GM19035 (cell line): ENCODE data around the gene SLC7A6.
A peak's percentile ranks its signal among the peaks of the same experiment; 100 is the strongest.

Experiments
- ATAC-seq: cut with Tn5 transposase; IDR thresholded peaks from one replicate; pipeline ENCODE4 v1.9.1; 2021; ENCODE audit not compliant: unreplicated experiment

Gene SLC7A6

DNA sequence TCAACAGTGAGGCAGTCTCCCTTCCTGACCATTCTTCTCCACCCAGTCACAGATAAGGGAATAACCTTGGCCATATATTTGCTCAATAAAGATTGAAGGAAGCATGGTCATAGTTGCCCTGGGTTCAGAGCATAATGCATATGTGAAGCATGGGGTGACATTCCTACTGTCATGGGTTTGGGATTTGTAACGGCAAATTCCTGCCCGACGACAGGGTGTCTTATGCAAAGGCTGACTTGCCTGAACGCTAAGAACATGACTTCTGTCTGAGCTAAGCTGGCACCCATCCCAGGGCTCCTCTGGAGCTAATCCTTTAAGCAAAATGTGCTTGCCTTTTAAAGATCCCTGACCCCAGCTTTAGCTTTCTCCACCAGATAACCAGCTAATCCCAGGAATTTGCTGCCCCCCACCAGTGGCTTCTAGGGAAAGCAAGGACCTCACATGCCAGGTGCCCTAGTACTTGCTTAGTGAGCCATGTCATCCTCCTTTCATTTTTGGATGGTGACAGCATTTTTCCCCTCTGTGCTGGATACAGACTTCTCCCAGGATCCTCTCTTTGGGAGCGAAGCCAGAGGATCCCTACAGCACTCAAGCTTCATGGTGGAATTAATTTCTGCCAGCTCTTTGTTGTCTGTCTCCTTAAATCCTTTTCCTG, 34.7 kb downstream of the SLC7A6 start:
- no peak for ATAC-seq

- no peak for ATAC-seq
Measured at GRCh38 chr16:68299571-68300453, 35.5 kb downstream of the SLC7A6 start.

GRCh38 chr16:68300734-68301459, 36.6 kb downstream of the SLC7A6 start:
- no peak for ATAC-seq

GRCh38 chr16:68306633-68307032, 42.3 kb downstream of the SLC7A6 start:
- ATAC-seq = no peak

- ATAC-seq = no peak
Measured at GRCh38 chr16:68309799-68310198, 45.5 kb downstream of the SLC7A6 start.

DNA sequence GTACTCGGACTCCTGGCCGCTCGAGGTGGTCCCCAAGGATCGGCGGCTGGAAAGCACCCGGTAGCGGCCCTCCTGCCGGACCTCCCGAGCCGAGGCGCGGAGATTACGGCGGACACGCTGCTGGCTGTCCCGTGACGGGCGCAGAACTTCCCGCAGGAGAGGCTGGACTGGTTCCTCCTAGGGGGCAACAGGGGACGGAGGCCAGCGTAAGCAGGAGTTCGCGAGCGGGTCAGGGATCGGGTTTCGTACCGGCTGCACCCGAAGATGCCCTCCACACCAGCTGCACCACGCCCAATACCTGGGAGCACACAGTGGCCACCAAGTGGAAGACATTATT, 46.1 kb downstream of the SLC7A6 start:
- no peak for ATAC-seq

GRCh38 chr16:68310774-68311511, 46.6 kb downstream of the SLC7A6 start, which contains the start of the genes PRMT7 and SLC7A6OS:
TSS of gene PRMT7 (plus strand) at chr16:68311019. CDS start at chr16:68315980, 4,961 bp downstream.
TSS of gene SLC7A6OS (minus strand) at chr16:68310946. CDS start at chr16:68310926, 20 bp downstream.
- ATAC-seq = peak; percentile 97

GRCh38 chr16:68313116-68313515, 48.8 kb downstream of the SLC7A6 start:
- no peak for ATAC-seq

DNA sequence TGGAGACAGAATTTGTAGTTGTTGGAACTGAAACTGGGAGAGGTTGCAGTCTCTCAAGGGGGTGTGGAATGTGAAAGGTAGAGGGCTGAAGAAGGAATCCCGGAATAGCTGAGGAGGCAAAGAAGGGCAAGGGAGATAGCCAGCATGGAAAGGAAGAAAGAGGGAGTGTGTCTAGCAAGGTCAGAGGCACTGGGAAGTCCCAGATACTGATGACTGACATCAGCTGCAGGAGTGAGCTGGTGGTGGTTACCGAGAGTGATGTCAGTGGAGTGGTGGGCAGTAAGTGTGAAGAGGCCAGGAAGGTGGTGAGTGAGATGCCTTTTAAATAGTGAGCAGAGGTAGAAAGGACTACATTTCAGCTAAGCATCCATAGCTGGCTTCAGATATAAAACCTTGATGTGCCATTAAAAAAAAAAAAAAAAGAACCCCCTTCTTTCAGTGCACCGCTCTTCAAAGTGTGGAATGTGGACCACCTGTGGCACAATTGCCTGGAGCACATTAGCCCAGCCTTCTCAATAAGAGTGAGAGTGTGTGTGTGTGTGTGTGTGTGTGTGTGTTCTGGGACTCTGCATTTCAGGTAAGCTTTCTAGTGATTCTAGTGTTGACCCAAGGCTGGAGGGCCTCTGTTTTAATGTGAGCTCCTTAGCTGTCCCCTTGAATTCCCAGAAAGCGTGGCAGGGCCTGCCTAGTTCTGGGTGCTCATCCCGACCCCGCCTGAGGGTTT, 55.0 kb downstream of the SLC7A6 start:
- no peak for ATAC-seq

DNA sequence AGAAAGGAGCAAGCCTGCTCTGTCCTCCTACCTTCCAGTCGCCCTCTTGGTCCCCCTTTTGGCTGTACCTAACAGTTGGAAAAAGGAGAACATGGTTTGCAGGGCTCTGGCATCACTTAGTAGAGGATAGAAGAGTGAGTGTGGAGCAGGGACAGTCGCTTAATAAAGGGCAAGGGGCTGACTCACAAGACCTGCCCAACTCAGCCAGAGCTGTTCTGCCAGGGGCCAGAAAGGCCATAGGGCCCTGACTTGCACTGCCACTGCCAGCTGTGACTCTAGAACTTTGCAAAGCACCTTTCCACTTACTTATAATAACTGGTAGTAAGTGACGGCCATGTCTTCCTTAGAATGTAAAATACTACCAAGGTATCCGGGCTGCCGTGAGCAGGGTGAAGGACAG, 60.0 kb downstream of the SLC7A6 start:
- no peak for ATAC-seq

DNA sequence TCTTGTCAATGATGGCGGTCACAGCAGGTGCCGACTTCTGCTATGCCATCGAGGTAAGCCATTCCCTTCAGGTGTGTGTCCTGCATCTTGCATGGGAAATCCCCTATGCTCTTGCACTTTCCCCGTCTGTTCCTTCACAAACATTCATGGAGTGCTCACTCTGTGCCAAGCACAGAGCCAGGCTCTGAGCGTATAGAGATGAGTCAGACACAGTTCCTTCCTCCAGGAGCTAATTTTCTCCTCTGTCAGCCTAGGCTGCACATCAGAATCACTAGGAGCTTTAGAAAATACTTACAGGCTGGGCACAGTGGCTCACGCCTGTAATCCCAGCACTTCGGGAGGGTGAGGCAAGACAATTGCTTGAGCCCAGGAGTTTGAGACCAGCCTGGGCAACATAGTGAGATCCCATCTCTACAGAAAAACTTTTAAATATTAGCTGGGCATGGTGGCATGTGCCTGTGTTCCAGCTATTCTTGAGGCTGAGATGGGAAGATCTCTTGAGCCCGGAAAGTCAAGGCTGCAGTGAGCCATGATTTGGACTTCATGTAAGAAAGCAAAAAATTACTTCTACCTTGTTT, 60.5 kb downstream of the SLC7A6 start:
- ATAC-seq = no peak

GRCh38 chr16:68328151-68328859, 64.0 kb downstream of the SLC7A6 start:
- no peak for ATAC-seq

DNA sequence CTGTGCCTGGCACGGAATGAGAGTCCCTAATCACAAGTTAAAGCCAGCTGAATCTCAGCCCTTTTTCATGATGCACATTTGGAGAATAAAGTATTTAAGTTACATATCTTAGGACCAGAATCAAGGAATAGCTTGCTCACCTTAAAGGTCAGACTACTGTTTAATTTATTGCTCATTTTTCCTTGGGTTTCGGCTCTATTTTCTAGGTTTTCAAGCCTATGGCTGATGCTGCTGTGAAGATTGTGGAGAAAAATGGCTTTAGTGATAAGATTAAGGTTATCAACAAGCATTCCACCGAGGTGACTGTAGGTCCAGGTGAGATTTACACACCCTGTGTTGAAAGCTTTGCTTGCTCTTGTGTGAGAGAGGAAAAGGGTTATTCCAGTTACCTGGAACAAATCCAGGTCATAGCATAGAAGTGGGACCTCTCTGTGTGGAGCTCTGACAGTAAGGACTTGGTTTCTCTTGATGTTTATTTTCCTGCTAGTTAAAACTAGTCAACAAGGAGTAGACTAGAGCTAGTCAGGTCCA, 64.6 kb downstream of the SLC7A6 start:
- ATAC-seq = no peak

- no peak for ATAC-seq
Measured at GRCh38 chr16:68331879-68332410, 67.6 kb downstream of the SLC7A6 start.

- no peak for ATAC-seq
Measured at GRCh38 chr16:68332411-68333121, 68.2 kb downstream of the SLC7A6 start.

DNA sequence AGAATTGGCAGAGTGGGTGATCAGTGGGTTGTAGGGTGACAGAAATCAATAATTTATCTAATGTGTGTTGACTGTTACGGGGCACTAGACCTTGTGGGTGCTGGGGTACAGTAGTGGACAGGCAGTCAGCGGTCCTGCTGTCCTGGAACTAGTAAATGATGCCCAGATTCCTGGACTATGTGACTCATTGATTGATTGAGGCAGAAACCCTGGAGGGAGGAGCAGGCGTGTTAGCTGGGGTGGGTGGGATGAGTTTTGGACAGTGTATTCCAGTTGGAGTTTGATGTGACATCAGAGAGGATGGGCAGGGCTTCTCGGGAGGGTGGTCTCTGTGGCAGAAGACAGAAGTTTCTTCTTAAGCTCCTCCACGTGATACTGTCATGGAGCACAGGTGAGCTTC, 70.8 kb downstream of the SLC7A6 start:
- no peak for ATAC-seq

- no peak for ATAC-seq
Measured at GRCh38 chr16:68338326-68339119, 74.2 kb downstream of the SLC7A6 start.
